HEK293 (cell line): ENCODE results near the gene HSD17B12.
A peak's percentile ranks its signal among the peaks of the same experiment; 100 is the strongest.

ENCODE experiments used
- CTCF ChIA-PET: fragments of 350-600 bp; formaldehyde crosslinking; extraction: SDS; loops from one replicate; lab custom pipeline; 2021; ENCODE audit warnings: antibody characterized with exemption; lab: Yijun Ruan, JAX
- POLR2A ChIA-PET: fragments of 300-600 bp; formaldehyde crosslinking; extraction: SDS; loops from one replicate; lab custom pipeline; 2020; ENCODE audit warnings: antibody characterized with exemption, inconsistent platforms; lab: Yijun Ruan, JAX
- H3K27ac ChIP-seq: fragments of 200-500 bp; sonication (Bioruptor generic); 2 replicates; pipeline ENCODE4 v1.5.1; 2014; ENCODE audit warnings: low read depth, low read length, control low read depth, inconsistent platforms; ENCODE audit errors: extremely low read depth
- H3K36me3 ChIP-seq, 2 experiments: fragments of 200-500 bp in 1 of 2; sonication (Bioruptor generic) in 1 of 2; 1 replicate in 1 of 2; 2 replicates in 1 of 2; pipeline ENCODE4 v1.5.1; 2014 to 2017; ENCODE audit warnings: inconsistent platforms in 2 of 2, low read length in 2 of 2; ENCODE audit not compliant: control insufficient read depth in 2 of 2, insufficient read depth in 1 of 2
- H3K4me1 ChIP-seq: fragments of 200-500 bp; sonication (Bioruptor generic); 2 replicates; pipeline ENCODE4 v1.5.1; 2014; ENCODE audit warnings: mild to moderate bottlenecking, low read length, inconsistent platforms; ENCODE audit not compliant: control insufficient read depth, insufficient read depth
- H3K4me3 ChIP-seq: 2 replicates; pipeline ENCODE4 v1.5.1; 2011; ENCODE audit warnings: low read depth, mild to moderate bottlenecking, control low read depth, low read length, moderate library complexity
- H3K9me3 ChIP-seq: fragments of 200-500 bp; sonication (Bioruptor generic); 2 replicates; pipeline ENCODE4 v1.5.1; 2014; ENCODE audit warnings: low read depth, low read length, inconsistent platforms; ENCODE audit not compliant: control insufficient read depth, insufficient read depth
- FEZF1 ChIP-seq: fragments of 450-650 bp; formaldehyde crosslinking; IDR thresholded peaks from 2 replicates; pipeline ENCODE4 v1.5.1; 2016; ENCODE audit warnings: missing biosample characterization, missing genetic modification characterization
- GFI1B ChIP-seq: fragments of 450-650 bp; formaldehyde crosslinking; IDR thresholded peaks from 2 replicates; pipeline ENCODE4 v1.5.1; 2016; ENCODE audit warnings: missing biosample characterization, missing genetic modification characterization
- HIC1 ChIP-seq: fragments of 450-650 bp; formaldehyde crosslinking; IDR thresholded peaks from 2 replicates; pipeline ENCODE4 v1.5.1; 2016; ENCODE audit warnings: missing biosample characterization, missing genetic modification characterization
- PRDM1 ChIP-seq: fragments of 450-650 bp; formaldehyde crosslinking; IDR thresholded peaks from 2 replicates; pipeline ENCODE4; 2016; ENCODE audit warnings: missing biosample characterization, missing genetic modification characterization
- PRDM10 ChIP-seq: fragments of 450-650 bp; formaldehyde crosslinking; IDR thresholded peaks from 2 replicates; pipeline ENCODE4 v1.5.1; 2016; ENCODE audit warnings: missing biosample characterization, missing genetic modification characterization
- SP7 ChIP-seq: fragments of 450-650 bp; formaldehyde crosslinking; IDR thresholded peaks from 2 replicates; pipeline ENCODE4 v1.5.1; 2016; ENCODE audit warnings: missing biosample characterization, missing genetic modification characterization
- ZBTB48 ChIP-seq: fragments of 450-650 bp; formaldehyde crosslinking; IDR thresholded peaks from 2 replicates; pipeline ENCODE4 v1.5.1; 2016; ENCODE audit warnings: missing biosample characterization, missing genetic modification characterization
- ZFP37 ChIP-seq: fragments of 450-650 bp; formaldehyde crosslinking; IDR thresholded peaks from 2 replicates; pipeline ENCODE4 v1.5.1; 2016; ENCODE audit warnings: missing biosample characterization, missing genetic modification characterization
- ZNF133 ChIP-seq: fragments of 450-650 bp; formaldehyde crosslinking; IDR thresholded peaks from 2 replicates; pipeline ENCODE4 v1.5.1; 2016; ENCODE audit warnings: missing biosample characterization, missing genetic modification characterization
- ZNF148 ChIP-seq: fragments of 450-650 bp; formaldehyde crosslinking; IDR thresholded peaks from 2 replicates; pipeline ENCODE4 v1.5.0; 2017; ENCODE audit warnings: missing biosample characterization, missing genetic modification characterization, borderline replicate concordance
- ZNF266 ChIP-seq: fragments of 450-650 bp; formaldehyde crosslinking; IDR thresholded peaks from 2 replicates; pipeline ENCODE4 v1.5.1; 2016; ENCODE audit warnings: missing biosample characterization, missing genetic modification characterization, low read depth
- ZNF354C ChIP-seq: fragments of 450-650 bp; formaldehyde crosslinking; IDR thresholded peaks from 2 replicates; pipeline ENCODE4 v1.5.1; 2016; ENCODE audit warnings: missing biosample characterization, missing genetic modification characterization, low read depth, borderline replicate concordance
- ZNF366 ChIP-seq: fragments of 450-650 bp; formaldehyde crosslinking; conservative IDR thresholded peaks from 2 replicates; pipeline ENCODE4 v1.5.1; 2016; ENCODE audit warnings: missing biosample characterization, missing genetic modification characterization
- ZNF558 ChIP-seq: fragments of 450-650 bp; formaldehyde crosslinking; IDR thresholded peaks from 2 replicates; pipeline ENCODE4 v1.5.1; 2016; ENCODE audit warnings: missing biosample characterization, missing genetic modification characterization
- ZNF610 ChIP-seq: fragments of 450-650 bp; formaldehyde crosslinking; IDR thresholded peaks from 2 replicates; pipeline ENCODE4 v1.5.1; 2016; ENCODE audit warnings: missing biosample characterization, missing genetic modification characterization, borderline replicate concordance
- ZNF629 ChIP-seq: fragments of 450-650 bp; formaldehyde crosslinking; IDR thresholded peaks from 2 replicates; pipeline ENCODE4 v1.5.1; 2017; ENCODE audit warnings: missing biosample characterization, missing genetic modification characterization
- ZNF639 ChIP-seq: fragments of 450-650 bp; formaldehyde crosslinking; IDR thresholded peaks from 2 replicates; pipeline ENCODE4 v1.5.1; 2016; ENCODE audit warnings: missing biosample characterization, missing genetic modification characterization
- ZNF658 ChIP-seq: fragments of 450-650 bp; formaldehyde crosslinking; IDR thresholded peaks from 2 replicates; pipeline ENCODE4; 2016; ENCODE audit warnings: missing biosample characterization, missing genetic modification characterization
- ZNF747 ChIP-seq: fragments of 450-650 bp; formaldehyde crosslinking; IDR thresholded peaks from 2 replicates; pipeline ENCODE4 v1.5.1; 2016; ENCODE audit warnings: missing biosample characterization, missing genetic modification characterization
- ZNF830 ChIP-seq: fragments of 450-650 bp; IDR thresholded peaks from 2 replicates; pipeline ENCODE4 v1.5.0; 2018; ENCODE audit warnings: missing biosample characterization, missing genetic modification characterization, low read depth, mild to moderate bottlenecking, moderate library complexity
- ZSCAN18 ChIP-seq: fragments of 450-650 bp; formaldehyde crosslinking; IDR thresholded peaks from 2 replicates; pipeline ENCODE4 v1.5.1; 2016; ENCODE audit warnings: missing biosample characterization, missing genetic modification characterization
- ZSCAN5A ChIP-seq: fragments of 450-650 bp; formaldehyde crosslinking; IDR thresholded peaks from 2 replicates; pipeline ENCODE4 v1.5.1; 2016; ENCODE audit warnings: missing biosample characterization, missing genetic modification characterization
- ZXDB ChIP-seq: fragments of 450-650 bp; formaldehyde crosslinking; IDR thresholded peaks from 2 replicates; pipeline ENCODE4 v1.5.1; 2016; ENCODE audit warnings: missing biosample characterization, missing genetic modification characterization

The HSD17B12 gene

GRCh38 chr11:43825217-43825816 lies 144.8 kb downstream of the HSD17B12 start (continued):
- no peak for TF ChIP-seq ZNF148
- no peak for TF ChIP-seq ZNF354C (tag by site-specific recombination)

GRCh38 chr11:43830928-43831440 lies 150.4 kb downstream of the HSD17B12 start:
- H3K4me3 ChIP-seq: no peak overlapping the region
- H3K36me3 ChIP-seq: peaks cover 0 to 3% of the 10 kb centered on the region in 2 experiments; a peak in 1 of 3 replicates
- POLR2A ChIA-PET: interaction anchor here (1.4 kb wide), 1 partner anchor 235 kb away, joined by 6 read pairs; the partner anchor contains the start of gene ACCS
- CTCF ChIA-PET: interaction anchor here (0.6 to 10.8 kb wide), 4 partner anchors 19 to 263 kb away, joined by 3 to 122 read pairs (median 4); no protein-coding TSS in a partner anchor
- H3K4me1 ChIP-seq: peaks cover 6% of the 10 kb centered on the region
- no peaks in the 10 kb centered on the region for H3K9me3 ChIP-seq
- no peak overlapping the region for H3K27ac ChIP-seq
- TF ChIP-seq HIC1 (tag by site-specific recombination): peak; percentile 56; the same call in 1 of the 2 replicates
- TF ChIP-seq ZSCAN18 (tag by site-specific recombination): no peak
- no peak for TF ChIP-seq ZNF610 (tag by site-specific recombination)
- TF ChIP-seq ZNF266 (tag by site-specific recombination): no peak
- 0 out of 2 replicates have a peak, but pooled peaks have one; percentile 22 for TF ChIP-seq ZXDB
- TF ChIP-seq ZNF639 (tag by site-specific recombination): peak; percentile 48; the same call in 1 of the 2 replicates
- TF ChIP-seq ZBTB48: no peak
- TF ChIP-seq ZNF133 (tag by site-specific recombination): no peak
- TF ChIP-seq ZSCAN5A (tag by site-specific recombination): no peak
- TF ChIP-seq ZNF366 (tag by site-specific recombination): peak; percentile 70
- no peak for TF ChIP-seq ZNF747 (tag by site-specific recombination)
- peak; percentile 81 for TF ChIP-seq ZNF629 (tag by site-specific recombination)
- peak; percentile 72 for TF ChIP-seq FEZF1
- no peak for TF ChIP-seq ZNF658
- TF ChIP-seq GFI1B (tag by site-specific recombination): peak; percentile 74; the same call in 1 of the 2 replicates
- no peak for TF ChIP-seq ZNF830 (tag by site-specific recombination)
- peak; percentile 44; the same call in 1 of the 2 replicates for TF ChIP-seq ZFP37 (tag by site-specific recombination)
- TF ChIP-seq PRDM10 (tag by site-specific recombination): peak; percentile 72
- TF ChIP-seq ZNF558 (tag by site-specific recombination): no peak
- TF ChIP-seq PRDM1: peak; percentile 65
- TF ChIP-seq SP7: peak; percentile 80
